H1 (cell line): ENCODE measurements around the gene GNAS.

Experiments used
- CTCF ChIP-seq, 3 experiments: IDR thresholded peaks; 1 replicate in 2 of 3; 2 replicates in 1 of 3; pipeline versions ENCODE4 v1.5.1 to v1.6.1; 2011; ENCODE audit warnings: low read length in 3 of 3, mild to moderate bottlenecking in 3 of 3, inconsistent platforms in 2 of 3, low read depth in 1 of 3, moderate library complexity in 1 of 3; ENCODE audit not compliant: insufficient read depth in 1 of 3; ENCODE audit errors: control extremely low read depth in 1 of 3
- RNF2 ChIP-seq: fragments of 200-900, 300-1000 bp; sonication (generic); IDR thresholded peaks from 2 replicates; pipeline ENCODE4 v1.7.1; 2016; ENCODE audit warnings: borderline replicate concordance, low read depth, mild to moderate bottlenecking, antibody characterized with exemption, low read length; ENCODE audit not compliant: poor library complexity, severe bottlenecking; ENCODE audit errors: missing control alignments

DNA sequence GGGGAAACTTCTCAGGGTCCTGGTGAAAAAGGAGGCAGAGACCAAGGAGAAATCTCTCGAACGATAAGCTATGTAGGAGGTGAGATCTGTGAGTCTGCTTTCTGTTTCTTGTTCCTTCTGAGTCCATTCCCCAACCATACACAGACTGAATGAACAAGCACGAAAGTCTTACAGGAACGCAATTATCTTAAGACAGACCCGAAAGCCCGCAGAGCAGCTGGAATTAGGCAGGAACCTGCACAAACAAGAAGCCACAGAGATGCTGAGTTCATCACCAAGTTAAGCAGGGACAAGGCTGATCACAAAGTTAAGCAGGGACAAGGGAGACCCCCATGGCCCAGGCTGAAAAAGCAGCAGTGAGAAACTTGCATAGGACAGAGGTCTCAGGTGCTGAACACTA, 107.1 kb downstream of the GNAS start:
- no peak for TF ChIP-seq RNF2
- TF ChIP-seq CTCF (IDR thresholded peaks at IDR 0.05; ENCODE audit: control extremely low read depth in 1 of 3, insufficient read depth in 1 of 3, low read depth in 1 of 3, low read length in 3 of 3) = no peak
